ENCODE data around the gene TSPAN7. TPM values are rescaled to one million over a fixed set of nuclear protein-coding genes. Genes with fewer than 3 reads are reported as not detected.

TSPAN7 gene
- total RNA-seq, 1 donor from 2014 or later: 12.7 TPM

DNA sequence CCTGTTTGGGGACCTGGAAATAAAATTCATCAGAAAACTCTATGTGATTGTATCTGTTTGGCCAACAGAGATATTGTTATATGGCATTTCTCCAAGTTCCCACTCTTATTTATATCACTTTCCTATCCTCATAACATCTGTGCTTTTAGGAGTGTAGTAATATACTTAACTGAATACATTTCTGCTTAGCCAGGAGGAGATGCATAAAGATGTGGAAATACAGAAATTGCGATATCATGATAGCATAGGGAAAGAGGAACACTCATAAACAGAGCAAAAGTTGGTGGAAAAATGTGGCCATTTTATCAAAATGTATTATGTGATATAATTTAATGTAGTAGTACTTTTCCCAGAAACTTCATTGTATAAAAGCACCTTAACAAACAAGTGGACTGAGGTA is 46.1 kb upstream of the TSPAN7 start:
- Histone ChIP-seq H3K27ac (no peak overlapping the region), H3F3A (ENCODE audit: low read depth) (no peaks in the 10 kb centered on the region), H3K36me3 (no peaks in the 10 kb centered on the region), H3K4me3 (no peak overlapping the region), H3K79me2 (ENCODE audit: low read depth) (no peaks in the 10 kb centered on the region), H3K4me2 (no peak overlapping the region), H3K9ac (no peak overlapping the region), H3K9me3 (ENCODE audit: low read depth) (no peaks in the 10 kb centered on the region), H3K4me1 (no peaks in the 10 kb centered on the region), H3K27me3 (no peaks in the 10 kb centered on the region), H2AFZ (replicated peaks) (no peak overlapping the region), H4K20me1 (ENCODE audit: low read depth) (no peaks in the 10 kb centered on the region)
- H3K27me3 Mint-ChIP-seq (ENCODE audit: insufficient read depth, low read depth): no peaks in the 10 kb centered on the region
- peaks cover 5% of the 10 kb centered on the region for H3K4me1 Mint-ChIP-seq
- peaks cover 3% of the 10 kb centered on the region for H3K9me3 Mint-ChIP-seq
- TF ChIP-seq, protein P1, sequence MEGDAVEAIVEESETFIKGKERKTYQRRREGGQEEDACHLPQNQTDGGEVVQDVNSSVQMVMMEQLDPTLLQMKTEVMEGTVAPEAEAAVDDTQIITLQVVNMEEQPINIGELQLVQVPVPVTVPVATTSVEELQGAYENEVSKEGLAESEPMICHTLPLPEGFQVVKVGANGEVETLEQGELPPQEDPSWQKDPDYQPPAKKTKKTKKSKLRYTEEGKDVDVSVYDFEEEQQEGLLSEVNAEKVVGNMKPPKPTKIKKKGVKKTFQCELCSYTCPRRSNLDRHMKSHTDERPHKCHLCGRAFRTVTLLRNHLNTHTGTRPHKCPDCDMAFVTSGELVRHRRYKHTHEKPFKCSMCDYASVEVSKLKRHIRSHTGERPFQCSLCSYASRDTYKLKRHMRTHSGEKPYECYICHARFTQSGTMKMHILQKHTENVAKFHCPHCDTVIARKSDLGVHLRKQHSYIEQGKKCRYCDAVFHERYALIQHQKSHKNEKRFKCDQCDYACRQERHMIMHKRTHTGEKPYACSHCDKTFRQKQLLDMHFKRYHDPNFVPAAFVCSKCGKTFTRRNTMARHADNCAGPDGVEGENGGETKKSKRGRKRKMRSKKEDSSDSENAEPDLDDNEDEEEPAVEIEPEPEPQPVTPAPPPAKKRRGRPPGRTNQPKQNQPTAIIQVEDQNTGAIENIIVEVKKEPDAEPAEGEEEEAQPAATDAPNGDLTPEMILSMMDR (IDR thresholded peaks at IDR 0.05): no peak
- TF ChIP-seq EZH2 (IDR thresholded peaks at IDR 0.05): no peak
- H3K4me3 Mint-ChIP-seq: no peak overlapping the region
- H3K36me3 Mint-ChIP-seq: no peaks in the 10 kb centered on the region
- no peak for DNase-seq (ENCODE audit: low spot score)
- no peak overlapping the region for H3K27ac Mint-ChIP-seq

DNA sequence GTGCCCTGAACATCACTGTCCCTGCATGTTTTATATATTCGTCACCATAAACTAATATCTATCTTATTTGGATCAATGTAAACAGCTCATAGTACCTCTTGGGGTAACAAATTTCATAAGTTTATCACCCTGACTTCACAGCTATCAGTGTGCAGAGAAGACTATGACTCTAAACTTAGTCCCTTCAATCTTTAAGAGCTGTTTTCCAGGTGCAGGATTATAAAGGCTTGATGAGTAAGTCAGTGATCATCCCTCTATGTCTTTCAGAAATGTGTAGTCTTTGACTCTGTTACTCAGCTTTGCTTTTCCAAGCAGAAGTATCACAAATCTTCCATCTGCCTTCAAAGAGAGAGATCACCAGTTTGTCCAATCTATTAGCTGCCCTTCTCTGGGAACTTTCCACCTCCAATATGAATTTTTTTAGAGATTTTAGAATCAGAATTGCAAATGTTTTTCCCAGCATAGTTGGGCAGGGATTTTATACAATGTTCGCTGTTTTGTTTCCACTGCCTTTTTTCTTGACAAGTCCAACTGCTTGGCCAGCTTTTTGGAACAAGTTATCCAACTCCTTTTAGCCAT is 45.1 kb upstream of the TSPAN7 start:
- DNase-seq (ENCODE audit: low spot score): no peak
- H3K4me3 Mint-ChIP-seq: no peak overlapping the region

DNA sequence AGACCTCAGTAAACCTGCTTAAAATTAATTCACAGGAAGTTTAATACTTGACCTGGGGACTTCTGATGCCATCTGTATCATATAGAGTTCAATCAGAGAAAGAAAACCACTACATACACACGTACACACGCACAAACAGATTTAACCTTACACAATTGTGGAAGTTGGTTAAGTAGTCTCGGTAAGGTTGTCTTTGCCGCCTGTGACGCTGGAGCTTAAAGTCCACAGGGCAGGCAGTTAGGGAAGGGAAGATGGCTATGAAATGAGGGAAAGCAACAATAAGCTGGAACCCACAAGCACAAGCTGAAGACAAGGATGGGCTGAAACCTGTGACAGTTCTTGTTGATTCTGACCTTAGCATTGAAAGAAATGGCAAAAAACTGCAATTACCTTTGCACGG is 41.7 kb upstream of the TSPAN7 start:
- Mint-ChIP-seq H3K4me3 (no peak overlapping the region), H3K27me3 (ENCODE audit: insufficient read depth, low read depth) (no peaks in the 10 kb centered on the region), H3K36me3 (no peaks in the 10 kb centered on the region), H3K9me3 (peaks cover 6% of the 10 kb centered on the region), H3K27ac (no peak overlapping the region), H3K4me1 (peaks cover 5% of the 10 kb centered on the region)
- Histone ChIP-seq H3K4me2 (no peak overlapping the region), H4K20me1 (ENCODE audit: low read depth) (no peaks in the 10 kb centered on the region), H3K79me2 (ENCODE audit: low read depth) (no peaks in the 10 kb centered on the region), H3K27ac (no peak overlapping the region), H3K9me3 (ENCODE audit: low read depth) (no peaks in the 10 kb centered on the region), H3K27me3 (no peaks in the 10 kb centered on the region), H3K36me3 (no peaks in the 10 kb centered on the region), H3F3A (ENCODE audit: low read depth) (no peaks in the 10 kb centered on the region), H3K4me3 (no peak overlapping the region), H3K4me1 (no peaks in the 10 kb centered on the region), H3K9ac (no peak overlapping the region), H2AFZ (replicated peaks) (peak overlapping the region; percentile 68)
- TF ChIP-seq EZH2 (IDR thresholded peaks at IDR 0.05) (no peak), EZH2phosphoT487 (IDR thresholded peaks at IDR 0.05) (no peak)
- no peak for DNase-seq (ENCODE audit: low spot score)

More for the DNA sequence above, 45.1 kb upstream of the TSPAN7 start:
- H4K20me1 ChIP-seq (ENCODE audit: low read depth): no peaks in the 10 kb centered on the region
- no peak overlapping the region for H3K27ac Mint-ChIP-seq
- H3K36me3 Mint-ChIP-seq: no peaks in the 10 kb centered on the region
- H3K27me3 Mint-ChIP-seq (ENCODE audit: insufficient read depth, low read depth): no peaks in the 10 kb centered on the region
- H3K79me2 ChIP-seq (ENCODE audit: low read depth): no peaks in the 10 kb centered on the region
- no peaks in the 10 kb centered on the region for H3K27me3 ChIP-seq
- no peak for TF ChIP-seq EZH2 (IDR thresholded peaks at IDR 0.05)
- TF ChIP-seq, protein P1 (IDR thresholded peaks at IDR 0.05): no peak
- no peak for TF ChIP-seq EZH2phosphoT487 (IDR thresholded peaks at IDR 0.05)
- H3K9me3 Mint-ChIP-seq: peaks cover 3% of the 10 kb centered on the region
- H3K4me3 ChIP-seq: no peak overlapping the region
- no peaks in the 10 kb centered on the region for H3K4me1 ChIP-seq
- no peaks in the 10 kb centered on the region for H3F3A ChIP-seq (ENCODE audit: low read depth)
- no peak overlapping the region for H2AFZ ChIP-seq (replicated peaks)
- no peak overlapping the region for H3K4me2 ChIP-seq
- peaks cover 5% of the 10 kb centered on the region for H3K4me1 Mint-ChIP-seq
- no peaks in the 10 kb centered on the region for H3K9me3 ChIP-seq (ENCODE audit: low read depth)
- H3K9ac ChIP-seq: no peak overlapping the region
- no peaks in the 10 kb centered on the region for H3K36me3 ChIP-seq
- H3K27ac ChIP-seq: no peak overlapping the region

DNA sequence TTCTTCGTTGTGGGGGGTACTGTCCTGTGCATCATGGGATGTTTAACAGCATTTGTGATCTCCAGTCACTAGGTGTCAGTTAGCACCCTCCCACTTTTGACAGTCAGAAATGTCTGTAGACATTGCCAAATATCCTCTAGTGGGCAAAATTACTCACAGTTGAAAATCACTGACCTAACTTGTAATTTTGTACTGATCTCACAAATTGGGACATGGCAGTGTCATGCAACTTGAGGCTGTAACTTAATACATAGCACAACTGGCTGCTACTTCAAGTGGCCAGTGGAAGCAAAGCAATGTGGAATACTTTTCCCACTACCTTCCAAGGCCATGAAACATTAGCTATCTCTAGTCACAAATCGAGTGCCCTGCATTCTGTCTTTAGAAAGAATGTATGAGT is 23.2 kb upstream of the TSPAN7 start:
- TF ChIP-seq EZH2 (IDR thresholded peaks at IDR 0.05): no peak
- TF ChIP-seq EZH2phosphoT487 (IDR thresholded peaks at IDR 0.05): no peak
- TF ChIP-seq, protein P1 (IDR thresholded peaks at IDR 0.05): no peak
- Mint-ChIP-seq H3K27ac (no peak overlapping the region), H3K9me3 (no peaks in the 10 kb centered on the region), H3K27me3 (ENCODE audit: insufficient read depth, low read depth) (peaks cover 2% of the 10 kb centered on the region), H3K36me3 (no peaks in the 10 kb centered on the region), H3K4me1 (no peaks in the 10 kb centered on the region), H3K4me3 (no peak overlapping the region)
- H3K36me3 ChIP-seq: no peaks in the 10 kb centered on the region
- H3K9ac ChIP-seq: no peak overlapping the region
- H4K20me1 ChIP-seq (ENCODE audit: low read depth): no peaks in the 10 kb centered on the region
- H3K4me2 ChIP-seq: no peak overlapping the region
- H3K4me1 ChIP-seq: no peaks in the 10 kb centered on the region
- H2AFZ ChIP-seq (replicated peaks): no peak overlapping the region
- no peak overlapping the region for H3K27ac ChIP-seq
- no peaks in the 10 kb centered on the region for H3K27me3 ChIP-seq
- no peak for DNase-seq (ENCODE audit: low spot score)
- H3F3A ChIP-seq (ENCODE audit: low read depth): no peaks in the 10 kb centered on the region
- no peak overlapping the region for H3K4me3 ChIP-seq
- H3K9me3 ChIP-seq (ENCODE audit: low read depth): no peaks in the 10 kb centered on the region
- no peaks in the 10 kb centered on the region for H3K79me2 ChIP-seq (ENCODE audit: low read depth)
